Activated CD4-positive, alpha-beta T cell treated with anti-CD3 and anti-CD28 coated beads, Interleukin-2, amount 50 U/mL, for 24 hours (primary cell): Measurements from ENCODE around the gene SLC8A2.
A peak's percentile ranks its signal among the peaks of the same experiment; 100 is the strongest.

ENCODE experiments used
- DNase-seq, 2 donors: peaks; one replicate each; pipeline ENCODE4 v3.0.0-alpha.2; 2020; ENCODE audit warnings: low read depth in 1 of 2, low spot score in 1 of 2

SLC8A2 gene

GRCh38 chr19:47471733-47472457 is at the start of gene SLC8A2:
TSS of gene SLC8A2 (minus strand) at chr19:47471893. CDS start at chr19:47466403, 5,490 bp downstream.
- peak in 1 of 2 donors; percentile 30 for DNase-seq

GRCh38 chr19:47520839-47521238 is 49.1 kb upstream of the SLC8A2 start:
- no peak for DNase-seq

DNA sequence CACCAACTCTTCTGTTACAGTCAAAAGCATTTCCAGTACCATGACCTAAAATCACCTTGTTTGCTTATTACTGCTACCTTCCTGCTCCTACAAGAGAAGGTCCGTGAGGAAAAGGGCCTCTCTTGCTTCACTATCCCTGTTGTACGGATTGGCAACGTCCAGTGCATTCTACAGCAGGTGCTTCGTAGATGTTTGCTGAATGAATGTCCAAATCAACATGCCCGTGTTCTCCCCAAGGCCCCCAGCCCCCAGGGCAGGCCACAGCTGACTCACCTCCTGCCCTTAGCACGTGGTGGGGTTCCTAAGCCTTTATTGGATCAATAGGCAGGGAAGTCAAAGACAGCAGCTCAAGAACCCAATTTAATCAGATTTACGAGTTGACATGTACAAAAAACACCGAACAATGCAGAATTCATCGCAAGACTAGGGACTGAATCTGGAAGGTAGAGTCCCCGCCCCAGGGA is 48.7 kb upstream of the SLC8A2 start:
- DNase-seq = no peak

DNA sequence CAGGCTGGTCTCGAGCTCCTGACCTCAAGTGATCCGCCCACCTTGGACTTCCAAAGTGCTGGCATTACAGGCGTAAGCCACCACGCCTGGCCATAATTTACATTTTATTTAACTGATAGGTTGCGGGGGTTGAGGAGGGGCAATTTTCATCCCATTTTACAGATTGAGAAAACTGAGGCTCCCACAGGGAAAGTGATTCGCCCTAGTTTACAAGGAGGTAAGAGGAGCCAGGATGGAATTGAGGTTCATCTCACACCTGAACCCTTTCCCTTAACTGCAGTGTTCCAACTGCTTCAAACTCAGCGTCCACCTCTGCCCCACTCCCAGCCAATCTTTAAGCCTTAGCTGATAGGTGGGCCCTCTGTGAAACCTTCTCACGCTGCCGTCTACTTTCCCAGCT is 47.2 kb upstream of the SLC8A2 start:
- DNase-seq = no peak

GRCh38 chr19:47518139-47518538 is 46.4 kb upstream of the SLC8A2 start:
- DNase-seq = peak in 1 of 2 donors; percentile 35

DNA sequence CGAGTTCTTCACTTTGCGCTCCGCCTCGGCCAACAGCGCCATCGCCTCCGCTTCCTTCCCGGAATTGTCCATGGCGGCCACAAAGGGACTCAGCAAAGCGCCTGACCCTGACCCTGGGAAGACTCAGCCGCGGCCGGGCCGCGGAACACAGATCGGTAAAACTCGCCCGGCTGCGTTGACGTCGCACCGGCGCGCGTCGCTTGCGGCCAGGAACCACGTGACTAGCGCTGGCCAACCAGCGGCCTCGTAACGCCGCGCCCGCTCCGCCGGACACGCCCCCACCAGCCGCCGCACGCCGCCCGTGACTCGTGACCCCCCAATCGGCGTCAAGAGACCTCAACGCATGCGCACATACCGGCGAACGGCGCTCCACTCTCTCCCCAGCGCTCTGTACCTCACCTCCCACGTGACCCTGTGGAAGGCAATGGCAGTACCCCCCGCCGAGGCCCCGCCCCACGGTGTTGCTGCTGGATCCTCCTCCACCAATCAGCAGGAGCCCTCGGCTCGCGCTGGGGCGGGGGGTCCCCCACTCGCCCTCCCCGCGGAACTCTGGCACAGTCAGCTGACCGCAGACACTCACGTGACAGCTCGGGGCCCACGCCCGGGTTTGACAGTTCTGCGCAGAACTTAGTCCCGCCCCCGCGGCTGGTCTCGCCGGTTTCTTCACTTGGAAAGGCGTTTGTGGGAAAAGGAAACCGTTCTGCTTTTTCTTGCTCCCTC is 43.3 kb upstream of the SLC8A2 start, which contains the start of gene NAPA:
Gene NAPA, minus strand, starts transcription at position 195 of the 720 bp plus-strand sequence. Its CDS starts 123 bp downstream, at position 72.
- DNase-seq = peak; percentile 100

- no peak for DNase-seq
Observed at GRCh38 chr19:47514151-47514868, 42.6 kb upstream of the SLC8A2 start.

- no peak for DNase-seq
Observed at GRCh38 chr19:47512948-47513319, 41.2 kb upstream of the SLC8A2 start.

- no peak for DNase-seq
Observed at GRCh38 chr19:47512183-47512947, 40.7 kb upstream of the SLC8A2 start.

DNA sequence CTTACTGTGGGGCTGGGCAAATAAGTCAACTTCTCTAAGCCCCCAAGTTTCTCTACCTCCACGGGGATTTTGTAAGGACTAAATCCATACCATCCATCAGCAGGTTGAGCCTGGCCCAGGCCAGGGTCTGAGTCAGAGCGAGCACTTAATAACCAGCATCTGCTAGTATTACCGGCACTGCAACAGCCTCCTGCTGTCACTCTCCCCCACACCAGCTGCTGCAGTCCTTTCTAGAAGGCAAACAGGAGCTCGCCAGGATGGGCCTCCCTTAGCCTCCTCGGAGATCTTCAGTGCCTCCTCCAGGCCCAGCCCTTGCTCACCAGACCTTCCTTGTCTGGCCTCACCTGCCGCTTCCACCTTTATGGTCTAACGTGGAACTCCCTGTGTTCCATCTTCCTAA is 40.0 kb upstream of the SLC8A2 start:
- DNase-seq = no peak

DNA sequence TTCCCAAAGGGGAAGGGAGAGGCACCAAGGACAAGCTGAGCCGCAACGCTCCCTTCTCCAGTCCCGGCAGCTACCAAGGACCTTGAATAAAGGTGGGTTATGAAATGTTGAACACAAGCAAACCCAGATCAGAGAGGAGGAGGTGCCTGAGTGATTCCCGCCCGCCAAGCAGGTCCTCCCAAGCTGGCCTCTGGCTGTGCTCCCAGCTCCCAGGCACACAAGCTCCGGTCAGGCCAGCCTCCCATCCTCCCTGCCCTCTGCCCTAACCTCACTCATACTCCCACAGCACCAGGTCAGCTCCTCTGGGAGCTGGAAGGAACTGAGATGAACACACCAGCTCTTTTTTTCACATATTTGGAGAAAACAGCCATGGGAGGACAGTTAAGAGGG is 39.4 kb upstream of the SLC8A2 start:
- no peak for DNase-seq

DNA sequence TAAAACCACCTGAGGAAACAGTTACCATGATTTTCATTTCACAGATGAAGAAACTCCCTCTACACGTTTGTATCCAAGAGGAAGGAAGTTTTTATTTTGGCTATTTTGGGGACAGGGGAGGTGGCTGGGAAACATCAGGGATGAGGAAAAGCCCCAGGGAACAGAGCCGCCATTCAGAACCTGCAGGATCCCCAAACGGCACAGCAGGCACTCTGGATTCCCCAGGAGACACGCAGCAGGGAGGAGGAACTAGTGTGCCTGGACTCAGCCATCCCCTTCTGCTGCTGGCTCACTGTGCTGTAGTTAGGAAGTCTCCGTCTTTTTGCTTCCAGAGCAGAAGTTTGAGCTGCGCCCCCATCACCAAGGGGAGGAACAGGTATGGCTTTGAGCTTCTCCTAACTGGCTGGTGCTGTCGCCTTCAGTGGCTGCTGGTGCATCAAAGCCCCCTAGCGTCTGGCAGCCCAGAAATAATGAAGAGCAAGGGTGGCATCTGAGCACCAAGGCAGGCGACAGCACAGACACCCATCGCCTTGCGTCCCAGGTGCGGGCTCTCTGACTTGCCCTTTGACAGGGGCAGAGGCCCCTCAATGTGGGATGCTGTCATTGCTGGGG is 38.9 kb upstream of the SLC8A2 start:
- no peak for DNase-seq

DNA sequence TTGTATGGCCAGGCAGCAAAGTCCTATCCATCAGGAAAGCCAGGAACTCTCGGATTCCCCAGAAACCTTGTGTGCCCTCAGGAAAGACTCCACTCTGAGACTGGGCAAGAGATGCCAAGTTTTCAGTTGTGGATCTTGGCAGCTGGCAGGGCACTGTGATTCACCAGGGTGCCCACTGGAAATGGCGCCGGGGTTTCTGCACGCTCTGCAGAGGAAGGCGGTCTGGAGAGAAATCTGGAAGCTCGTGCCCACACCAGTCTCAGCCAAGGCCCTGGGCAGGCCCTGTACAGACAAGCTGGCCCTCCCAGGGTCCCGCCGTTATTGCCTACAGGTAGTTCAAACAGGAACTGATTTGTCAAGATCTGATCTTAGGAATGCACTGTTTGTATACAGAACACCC is 38.3 kb upstream of the SLC8A2 start:
- DNase-seq = no peak

GRCh38 chr19:47509170-47509847 is 37.6 kb upstream of the SLC8A2 start:
- no peak for DNase-seq

- DNase-seq = no peak
Observed at GRCh38 chr19:47508721-47509120, 37.0 kb upstream of the SLC8A2 start.

DNA sequence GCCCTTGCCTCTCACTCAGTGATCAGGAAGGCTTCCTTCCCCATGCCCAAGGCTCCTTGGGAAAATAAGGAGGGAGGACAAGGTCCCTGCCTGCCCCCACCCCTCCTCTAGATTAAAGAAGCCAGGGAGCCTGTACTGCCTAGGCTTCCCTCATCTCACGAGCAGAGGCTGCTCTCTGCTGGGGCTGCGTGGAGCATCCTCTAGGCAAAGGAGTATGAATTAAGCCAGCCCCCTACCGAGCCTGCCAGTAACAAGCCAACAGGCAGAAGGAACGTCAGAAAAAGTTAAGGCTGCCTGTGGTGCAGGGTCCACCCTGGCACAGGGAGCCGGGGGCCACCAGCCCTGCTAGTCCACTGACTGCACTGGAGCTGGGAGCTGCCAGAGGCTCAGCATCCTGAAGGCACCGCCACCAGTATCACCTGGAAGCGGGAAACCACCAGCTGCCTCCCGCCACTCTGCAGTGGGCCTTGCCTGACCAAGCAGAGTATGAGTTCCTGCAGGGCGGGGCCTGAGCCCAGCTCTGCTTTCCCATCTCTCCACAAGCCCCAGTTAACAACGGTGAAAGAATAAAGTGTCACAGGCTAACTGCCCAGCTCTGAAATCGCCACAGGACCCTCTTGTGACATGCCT is 36.3 kb upstream of the SLC8A2 start:
- DNase-seq = no peak

DNA sequence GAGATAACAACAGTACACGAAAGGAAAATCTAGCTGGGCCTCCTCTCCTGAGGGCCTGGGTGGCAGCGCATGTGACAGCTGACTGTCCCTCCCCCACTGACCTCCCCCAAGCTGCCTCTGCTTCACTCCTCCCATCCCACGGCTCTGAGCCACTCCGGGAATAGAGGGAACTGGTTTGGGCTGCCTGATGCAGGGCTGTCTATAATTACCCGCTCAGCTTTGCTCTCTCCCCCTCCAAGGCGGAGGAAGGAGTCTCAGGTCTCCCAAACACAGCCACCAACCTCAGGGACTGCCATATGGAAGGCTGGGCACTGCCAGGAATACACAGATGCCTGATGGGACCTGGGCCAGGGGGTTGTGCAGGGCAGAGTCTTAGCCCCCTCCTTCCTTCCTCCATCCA is 35.3 kb upstream of the SLC8A2 start:
- no peak for DNase-seq

GRCh38 chr19:47506459-47506858 is 34.8 kb upstream of the SLC8A2 start:
- no peak for DNase-seq

- DNase-seq = no peak
Observed at GRCh38 chr19:47505506-47505905, 33.8 kb upstream of the SLC8A2 start.

DNA sequence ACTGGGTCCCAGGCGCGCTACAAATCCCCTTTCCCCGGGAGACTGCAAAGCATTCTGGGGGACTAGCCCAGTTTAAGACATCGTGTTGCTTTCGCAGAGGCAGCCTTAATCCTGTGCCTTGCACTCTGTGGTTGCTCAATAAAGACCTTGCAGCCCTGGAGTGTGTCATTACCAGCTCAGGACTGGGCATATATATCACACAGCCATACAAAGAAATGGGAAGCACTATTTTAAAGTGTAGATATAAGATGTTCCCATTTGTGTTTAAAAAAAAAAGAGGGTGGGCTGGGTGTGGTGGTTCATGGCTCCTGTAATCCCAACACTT is 32.1 kb upstream of the SLC8A2 start:
- no peak for DNase-seq
